ENCODE results near the gene GAGE13. TPM values are rescaled to one million over a fixed set of nuclear protein-coding genes. Genes with fewer than 3 reads are reported as not detected.

GAGE13 gene
- total RNA-seq, 4 donors from 2014 or later = not detected

Other genes with a start within 250 kb of the GAGE13 start
- gene GPKOW, start 207.8 kb upstream of the GAGE13 start, total RNA-seq = 10 to 100 TPM; 16.0 to 30.9 (median 19.6) TPM
- 1 to 10 TPM; 1.1 to 7.3 (median 3.3) TPM for gene MAGIX, start 168.8 kb upstream of the GAGE13 start, total RNA-seq
- 10 to 100 TPM; 26.3 to 48.0 (median 38.3) TPM for gene PLP2, start 159.7 kb upstream of the GAGE13 start, total RNA-seq
- 10 to 100 TPM in 2 of 4 donors, 1 to 10 TPM in 2; 5.1 to 28.1 (median 11.9) TPM for gene PRICKLE3, start 145.2 kb upstream of the GAGE13 start, total RNA-seq
- 1 to 10 TPM in 3 of 4 donors, under 1 TPM in 1; 0.46 to 3.3 (median 2.2) TPM for gene SYP, start 131.4 kb upstream of the GAGE13 start, total RNA-seq
- gene CACNA1F, start 98.2 kb upstream of the GAGE13 start, total RNA-seq = under 1 TPM; 0.19 to 0.60 (median 0.34) TPM
- gene CCDC22, start 96.1 kb upstream of the GAGE13 start, total RNA-seq = 10 to 100 TPM in 2 of 4 donors, 1 to 10 TPM in 2; 8.9 to 14.3 (median 11.1) TPM
- gene FOXP3, start 66.9 kb upstream of the GAGE13 start, total RNA-seq = not detected
- 1 to 10 TPM; 2.6 to 6.5 (median 4.6) TPM for gene PPP1R3F, start 61.8 kb upstream of the GAGE13 start, total RNA-seq
- not detected for gene GAGE10, start 27.9 kb upstream of the GAGE13 start, total RNA-seq
- not detected for gene GAGE12J, start 9.5 kb upstream of the GAGE13 start, total RNA-seq
- not detected for gene GAGE12C, start 200.6 kb downstream of the GAGE13 start, total RNA-seq
- not detected for gene GAGE12D, start 210.2 kb downstream of the GAGE13 start, total RNA-seq
- gene GAGE12E, start 219.7 kb downstream of the GAGE13 start, total RNA-seq = not detected
- not detected for gene GAGE12F, start 229.3 kb downstream of the GAGE13 start, total RNA-seq
- not detected for gene GAGE12G, start 238.8 kb downstream of the GAGE13 start, total RNA-seq
- not detected for gene GAGE12H, start 248.4 kb downstream of the GAGE13 start, total RNA-seq

Measured in omental fat pad (tissue), 4 donors.